CD14-positive monocyte (primary cell): ENCODE measurements around the gene SLC24A4. TPM values are rescaled to one million over a fixed set of nuclear protein-coding genes. Genes with fewer than 3 reads are reported as not detected.

Experiments
- DNase-seq, 3 donors: peaks; one replicate each; pipeline ENCODE4 v3.0.0-alpha.2; 2011 to 2022
- H2AFZ ChIP-seq: 2 replicates; pipeline ENCODE4 v1.6.0; 2012; ENCODE audit warnings: mild to moderate bottlenecking, low read depth, low read length, inconsistent platforms; ENCODE audit not compliant: insufficient read depth, poor library complexity, severe bottlenecking
- H3K27ac ChIP-seq, 2 donors: 1 replicate in 1 of 2; 2 replicates in 1 of 2; pipeline ENCODE4 v1.5.1; 2012 to 2013; ENCODE audit warnings: low read length in 2 of 2, control low read depth in 1 of 2, inconsistent platforms in 1 of 2, low read depth in 1 of 2, mild to moderate bottlenecking in 1 of 2
- H3K27me3 ChIP-seq, 2 donors: one replicate each; pipeline versions ENCODE4 v1.6.0 to v1.6.1; 2011 to 2013; ENCODE audit warnings: low read length in 2 of 2; ENCODE audit not compliant: control insufficient read depth in 2 of 2, insufficient read depth in 2 of 2
- H3K36me3 ChIP-seq, 2 donors: replicated peaks in 1 of 2; 1 replicate in 1 of 2; 2 replicates in 1 of 2; pipeline versions ENCODE4 v1.5.1 to v1.6.1; 2012 to 2013; ENCODE audit warnings: low read length in 2 of 2, control low read depth in 1 of 2, inconsistent platforms in 1 of 2, mild to moderate bottlenecking in 1 of 2; ENCODE audit not compliant: insufficient read depth in 2 of 2, control insufficient read depth in 1 of 2
- H3K4me1 ChIP-seq, 2 donors: 1 replicate in 1 of 2; 2 replicates in 1 of 2; pipeline versions ENCODE4 v1.5.1 to v1.6.1; 2012 to 2013; ENCODE audit warnings: low read length in 2 of 2, control low read depth in 1 of 2, inconsistent platforms in 1 of 2, mild to moderate bottlenecking in 1 of 2, moderate library complexity in 1 of 2; ENCODE audit not compliant: insufficient read depth in 2 of 2, control insufficient read depth in 1 of 2
- H3K4me2 ChIP-seq: replicated peaks from 2 replicates; pipeline ENCODE3; 2012; ENCODE audit warnings: low read length, moderate library complexity, mild to moderate bottlenecking; ENCODE audit not compliant: poor library complexity, severe bottlenecking; ENCODE audit errors: extremely low read depth
- H3K4me3 ChIP-seq, 3 experiments: fragments of 200-600 bp in 1 of 3; sonication (generic) in 1 of 3; replicated peaks in 1 of 3; 1 replicate in 2 of 3; 2 replicates in 1 of 3; pipeline ENCODE4 v1.5.1; 2011 to 2013; ENCODE audit warnings: low read length in 3 of 3, mild to moderate bottlenecking in 3 of 3, control low read depth in 2 of 3, low read depth in 2 of 3, inconsistent platforms in 1 of 3, moderate library complexity in 1 of 3
- H3K79me2 ChIP-seq: 2 replicates; pipeline ENCODE4 v1.6.0; 2012; ENCODE audit warnings: mild to moderate bottlenecking, control low read depth, inconsistent platforms, low read length, moderate library complexity; ENCODE audit not compliant: insufficient read depth
- H3K9ac ChIP-seq: 2 replicates; pipeline ENCODE4 v1.6.0; 2017; ENCODE audit warnings: low read length, mild to moderate bottlenecking; ENCODE audit not compliant: insufficient read depth, poor library complexity, severe bottlenecking
- H3K9me3 ChIP-seq, 2 donors: replicated peaks in 1 of 2; 1 replicate in 1 of 2; 2 replicates in 1 of 2; pipeline versions ENCODE4 v1.5.1 to v1.6.1; 2012 to 2013; ENCODE audit warnings: low read length in 2 of 2, control low read depth in 1 of 2; ENCODE audit not compliant: control insufficient read depth in 1 of 2, insufficient read depth in 1 of 2
- H4K20me1 ChIP-seq: 2 replicates; pipeline ENCODE4 v1.6.0; 2012; ENCODE audit warnings: mild to moderate bottlenecking, low read length, control low read depth, moderate library complexity; ENCODE audit not compliant: insufficient read depth
- H3K27ac Mint-ChIP-seq, 7 donors: one replicate each; pipeline ENCODE4 v1.8.0; 2020; ENCODE audit warnings: mild to moderate bottlenecking in 7 of 7, mixed read lengths in 7 of 7, moderate library complexity in 6 of 7, inconsistent platforms in 2 of 7
- H3K27me3 Mint-ChIP-seq, 3 donors: one replicate each; pipeline ENCODE4 v1.8.0; 2021 to 2022; ENCODE audit warnings: low read depth in 3 of 3, mild to moderate bottlenecking in 3 of 3, mixed read lengths in 3 of 3, moderate library complexity in 3 of 3, inconsistent platforms in 1 of 3
- H3K36me3 Mint-ChIP-seq, 2 donors: one replicate each; pipeline ENCODE4 v1.8.0; 2020; ENCODE audit warnings: mixed read lengths in 2 of 2, inconsistent platforms in 1 of 2, mild to moderate bottlenecking in 1 of 2
- H3K4me1 Mint-ChIP-seq: one replicate; pipeline ENCODE4 v1.8.0; 2020; ENCODE audit warnings: mild to moderate bottlenecking, mixed read lengths
- H3K4me3 Mint-ChIP-seq, 2 donors: one replicate each; pipeline ENCODE4 v1.8.0; 2020; ENCODE audit warnings: mild to moderate bottlenecking in 2 of 2, mixed read lengths in 2 of 2, moderate library complexity in 1 of 2
- H3K9me3 Mint-ChIP-seq, 7 donors: one replicate each; pipeline ENCODE4 v1.8.0; 2020 to 2022; ENCODE audit warnings: mixed read lengths in 7 of 7, mild to moderate bottlenecking in 6 of 7, moderate library complexity in 6 of 7, inconsistent platforms in 2 of 7
- WGBS: methylation state at CpG from one replicate; pipeline ENCODE4 v1.1.5; 2013; ENCODE audit warnings: missing lambda C conversion rate; ENCODE audit not compliant: insufficient coverage; 5-methylcytosine and 5-hydroxymethylcytosine counted together
- intact Hi-C, 2 donors: fragments of 100-400 bp; cut with micrococcal nuclease; formaldehyde crosslinking; loops; one replicate each; pipeline versions ENCODE4 v1.15.0 to v1.15.1; 2023
- polyA plus RNA-seq, 3 donors: library from polyadenylated mRNA; depleted of rRNA in 1 of 3; unstranded in 2 of 3; stranded (reverse) in 1 of 3; fragments of 300-500 nt in 2 of 3; fragments of >200 nt in 1 of 3; fragmentation: Illumina TruSeq in 2 of 3; gene quantifications; 1 replicate in 2 of 3; 2 replicates in 1 of 3; pipeline ENCODE4 v1.2.3, GENCODE V29; 2012 to 2021
- TF ChIP-seq, protein P1 (sequence below): fragments of 200-600 bp; IDR thresholded peaks from one replicate; pipeline ENCODE4 v1.8.0; 2022; ENCODE audit warnings: antibody characterized with exemption, mild to moderate bottlenecking

SLC24A4 gene
- polyA plus RNA-seq, 3 donors = 20.0 to 41.9 (median 26.5) TPM

DNA sequence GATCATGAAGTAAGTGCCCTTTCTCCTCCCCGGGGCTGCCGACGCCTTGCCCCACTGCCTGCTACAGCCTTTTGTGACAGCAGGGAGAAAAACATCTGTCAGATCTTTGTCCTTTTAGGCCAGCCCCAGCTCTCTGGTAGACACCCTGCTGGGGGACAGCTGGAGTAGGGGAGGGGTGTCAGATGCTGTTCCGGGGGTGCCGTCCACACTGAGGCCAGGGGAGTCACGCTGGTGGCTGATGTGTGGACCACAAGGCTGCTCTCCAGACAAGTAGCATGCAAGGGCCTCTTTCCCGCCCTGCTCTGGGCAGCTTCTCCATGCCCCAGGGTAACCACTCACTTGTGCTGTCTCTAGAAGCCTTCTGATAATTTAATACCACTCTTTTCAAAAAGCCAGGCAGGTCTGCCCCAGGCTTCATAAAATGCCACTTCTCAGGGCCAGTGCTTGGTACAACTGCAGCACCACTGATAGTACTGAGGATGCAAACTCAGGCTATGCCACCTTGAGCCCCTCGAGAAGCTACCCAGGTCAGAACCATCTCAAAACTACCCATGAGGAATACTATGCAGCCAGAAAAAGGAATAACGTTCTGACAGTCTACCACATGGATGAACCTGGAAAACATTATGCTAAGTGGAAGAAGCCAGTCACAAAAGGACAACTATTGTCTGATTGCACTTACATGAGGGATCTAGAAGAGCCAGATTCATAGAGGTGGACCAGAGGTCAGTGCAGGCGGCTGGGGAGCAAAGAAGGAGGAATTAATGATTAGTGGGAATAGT lies 124.6 kb downstream of the SLC24A4 start:
- Mint-ChIP-seq H3K27me3 (peaks cover 0 to 8% (median 0%) of the 10 kb centered on the region in 3 donors), H3K27ac (no peak overlapping the region), H3K4me3 (no peak overlapping the region), H3K9me3 (peaks cover 0 to 8% (median 0%) of the 10 kb centered on the region in 7 donors), H3K4me1 (peaks cover 39% of the 10 kb centered on the region), H3K36me3 (peaks cover 63 to 77% of the 10 kb centered on the region in 2 donors)
- Histone ChIP-seq H3K79me2 (no peaks in the 10 kb centered on the region), H3K27ac (no peak overlapping the region), H3K9ac (no peak overlapping the region), H3K4me3 (no peak overlapping the region), H3K27me3 (no peaks in the 10 kb centered on the region), H3K4me2 (no peak overlapping the region), H4K20me1 (no peaks in the 10 kb centered on the region), H3K36me3 (peaks cover 3 to 20% of the 10 kb centered on the region in 2 donors), H3K9me3 (no peaks in the 10 kb centered on the region), H3K4me1 (peaks cover 26 to 29% of the 10 kb centered on the region in 2 donors), H2AFZ (no peak overlapping the region)
- TF ChIP-seq, protein P1, sequence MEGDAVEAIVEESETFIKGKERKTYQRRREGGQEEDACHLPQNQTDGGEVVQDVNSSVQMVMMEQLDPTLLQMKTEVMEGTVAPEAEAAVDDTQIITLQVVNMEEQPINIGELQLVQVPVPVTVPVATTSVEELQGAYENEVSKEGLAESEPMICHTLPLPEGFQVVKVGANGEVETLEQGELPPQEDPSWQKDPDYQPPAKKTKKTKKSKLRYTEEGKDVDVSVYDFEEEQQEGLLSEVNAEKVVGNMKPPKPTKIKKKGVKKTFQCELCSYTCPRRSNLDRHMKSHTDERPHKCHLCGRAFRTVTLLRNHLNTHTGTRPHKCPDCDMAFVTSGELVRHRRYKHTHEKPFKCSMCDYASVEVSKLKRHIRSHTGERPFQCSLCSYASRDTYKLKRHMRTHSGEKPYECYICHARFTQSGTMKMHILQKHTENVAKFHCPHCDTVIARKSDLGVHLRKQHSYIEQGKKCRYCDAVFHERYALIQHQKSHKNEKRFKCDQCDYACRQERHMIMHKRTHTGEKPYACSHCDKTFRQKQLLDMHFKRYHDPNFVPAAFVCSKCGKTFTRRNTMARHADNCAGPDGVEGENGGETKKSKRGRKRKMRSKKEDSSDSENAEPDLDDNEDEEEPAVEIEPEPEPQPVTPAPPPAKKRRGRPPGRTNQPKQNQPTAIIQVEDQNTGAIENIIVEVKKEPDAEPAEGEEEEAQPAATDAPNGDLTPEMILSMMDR = no peak
- intact Hi-C loops = no loop called here
- DNase-seq = no peak
- WGBS = 98% methylated on average over 9 of the region's 10 CpGs

DNA sequence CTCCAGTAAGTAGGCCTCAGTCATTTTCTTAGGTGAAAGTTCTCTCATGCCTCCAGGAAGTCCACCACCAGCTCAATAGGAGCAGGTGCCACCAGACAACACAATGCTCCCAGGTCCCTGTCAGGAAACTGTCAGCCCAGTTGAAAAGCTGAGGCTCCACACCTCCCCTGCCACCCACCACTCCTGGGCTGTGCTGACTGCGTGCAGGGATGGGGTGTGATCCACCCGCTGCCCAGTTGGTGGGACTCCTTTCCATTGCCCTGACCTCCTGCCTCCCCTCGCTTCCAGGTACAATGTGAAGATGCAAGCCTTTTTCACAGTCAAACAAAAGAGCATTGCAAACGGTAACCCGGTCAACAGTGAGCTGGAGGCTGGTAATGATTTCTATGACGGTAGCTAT lies 125.8 kb downstream of the SLC24A4 start:
- 100% methylated on average over 3 of the region's 6 CpGs for WGBS
- H2AFZ ChIP-seq = no peak overlapping the region
- DNase-seq = no peak
- no peaks in the 10 kb centered on the region for H3K9me3 ChIP-seq
- TF ChIP-seq, protein P1 = no peak
- peaks cover 40% of the 10 kb centered on the region for H3K4me1 Mint-ChIP-seq
- H3K27me3 ChIP-seq = no peaks in the 10 kb centered on the region
- no peaks in the 10 kb centered on the region for H4K20me1 ChIP-seq
- peaks cover 0 to 8% (median 0%) of the 10 kb centered on the region in 3 donors for H3K27me3 Mint-ChIP-seq
- no peak overlapping the region for H3K27ac Mint-ChIP-seq
- H3K36me3 ChIP-seq = peaks cover 3 to 22% of the 10 kb centered on the region in 2 donors
- no peak overlapping the region for H3K9ac ChIP-seq
- H3K4me3 ChIP-seq = no peak overlapping the region
- H3K4me3 Mint-ChIP-seq = no peak overlapping the region
- no peak overlapping the region for H3K27ac ChIP-seq
- intact Hi-C loops = no loop called here
- H3K9me3 Mint-ChIP-seq = peaks cover 0 to 8% (median 0%) of the 10 kb centered on the region in 7 donors
- H3K36me3 Mint-ChIP-seq = peaks cover 59 to 74% of the 10 kb centered on the region in 2 donors
- H3K79me2 ChIP-seq = no peaks in the 10 kb centered on the region
- H3K4me1 ChIP-seq = peaks cover 22% of the 10 kb centered on the region in 2 donors
- no peak overlapping the region for H3K4me2 ChIP-seq
